ENCODE data around the gene RNU6-7. TPM values are rescaled to one million over a fixed set of nuclear protein-coding genes. Genes with fewer than 3 reads are reported as not detected.

RNU6-7 gene
- total and polyA plus RNA-seq, 8 donors = not detected

DNA sequence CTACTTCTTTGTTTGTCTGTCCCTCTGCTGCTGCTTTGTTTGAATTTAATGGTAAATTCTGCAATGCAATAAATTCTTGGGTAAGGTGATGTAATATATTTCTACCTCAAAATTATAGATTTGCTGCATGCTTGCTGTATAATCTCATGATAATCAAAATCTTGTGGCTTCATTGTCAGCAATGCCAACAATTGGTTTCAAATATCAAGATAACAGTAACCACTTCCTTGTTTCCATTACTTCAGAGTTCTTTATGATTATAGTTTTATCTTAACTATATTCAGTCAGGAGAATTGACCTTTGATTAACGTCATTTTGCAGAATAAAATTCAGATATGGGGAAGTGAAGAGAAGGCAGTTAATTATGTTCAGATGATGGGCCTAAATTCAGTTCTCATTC, 31.4 kb downstream of the RNU6-7 start:
- ATAC-seq (no peak), FAIRE-seq (no peak), DNase-seq (no peak)
- Histone ChIP-seq H3K27me3 (no peaks in the 10 kb centered on the region), H3K4me1 (no peaks in the 10 kb centered on the region), H3K9me3 (no peaks in the 10 kb centered on the region), H3K27ac (no peak overlapping the region), H3K36me3 (no peaks in the 10 kb centered on the region), H3K4me3 (no peak overlapping the region)
- WGBS, 2 donors = 31 to 46% methylated on average over 1 of the region's 1 CpG
- TF ChIP-seq, protein P1, sequence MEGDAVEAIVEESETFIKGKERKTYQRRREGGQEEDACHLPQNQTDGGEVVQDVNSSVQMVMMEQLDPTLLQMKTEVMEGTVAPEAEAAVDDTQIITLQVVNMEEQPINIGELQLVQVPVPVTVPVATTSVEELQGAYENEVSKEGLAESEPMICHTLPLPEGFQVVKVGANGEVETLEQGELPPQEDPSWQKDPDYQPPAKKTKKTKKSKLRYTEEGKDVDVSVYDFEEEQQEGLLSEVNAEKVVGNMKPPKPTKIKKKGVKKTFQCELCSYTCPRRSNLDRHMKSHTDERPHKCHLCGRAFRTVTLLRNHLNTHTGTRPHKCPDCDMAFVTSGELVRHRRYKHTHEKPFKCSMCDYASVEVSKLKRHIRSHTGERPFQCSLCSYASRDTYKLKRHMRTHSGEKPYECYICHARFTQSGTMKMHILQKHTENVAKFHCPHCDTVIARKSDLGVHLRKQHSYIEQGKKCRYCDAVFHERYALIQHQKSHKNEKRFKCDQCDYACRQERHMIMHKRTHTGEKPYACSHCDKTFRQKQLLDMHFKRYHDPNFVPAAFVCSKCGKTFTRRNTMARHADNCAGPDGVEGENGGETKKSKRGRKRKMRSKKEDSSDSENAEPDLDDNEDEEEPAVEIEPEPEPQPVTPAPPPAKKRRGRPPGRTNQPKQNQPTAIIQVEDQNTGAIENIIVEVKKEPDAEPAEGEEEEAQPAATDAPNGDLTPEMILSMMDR (IDR thresholded peaks at IDR 0.05) = no peak
- intact Hi-C loops (cut with DNase I) = no loop called here

DNA sequence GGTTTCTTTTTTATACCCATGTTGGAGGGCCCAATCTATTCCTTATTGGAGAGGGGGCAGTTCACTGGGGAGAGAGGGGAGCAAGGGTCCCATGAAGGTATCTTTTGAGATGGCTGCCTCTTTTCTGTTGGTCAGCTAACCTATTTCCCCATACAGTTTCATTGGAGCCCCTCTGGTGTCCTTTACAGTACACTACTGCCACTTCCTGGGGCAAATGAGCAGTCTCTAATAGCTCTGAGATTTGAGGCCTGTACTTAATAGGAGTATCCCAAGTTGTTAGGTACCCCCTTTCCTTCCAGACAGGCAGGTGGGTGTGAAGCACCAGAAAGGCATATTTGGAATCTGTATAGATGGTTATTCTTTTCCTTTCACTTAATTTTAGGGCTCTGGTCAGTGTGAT, 42.6 kb downstream of the RNU6-7 start:
- H3K36me3 ChIP-seq = no peaks in the 10 kb centered on the region
- no peaks in the 10 kb centered on the region for H3K27me3 ChIP-seq
- no peak overlapping the region for H3K4me3 ChIP-seq
- no peaks in the 10 kb centered on the region for H3K9me3 ChIP-seq
- no peak for DNase-seq
- intact Hi-C loops (cut with DNase I) = loop anchor here in 2 of 3 donors (10.0 kb wide), 3 partner anchors 180 to 740 kb away; no protein-coding TSS in a partner anchor
- no peaks in the 10 kb centered on the region for H3K4me1 ChIP-seq
- ATAC-seq = no peak
- no peak for FAIRE-seq
- no peak overlapping the region for H3K27ac ChIP-seq
- TF ChIP-seq, protein P1 (IDR thresholded peaks at IDR 0.05) = no peak

DNA sequence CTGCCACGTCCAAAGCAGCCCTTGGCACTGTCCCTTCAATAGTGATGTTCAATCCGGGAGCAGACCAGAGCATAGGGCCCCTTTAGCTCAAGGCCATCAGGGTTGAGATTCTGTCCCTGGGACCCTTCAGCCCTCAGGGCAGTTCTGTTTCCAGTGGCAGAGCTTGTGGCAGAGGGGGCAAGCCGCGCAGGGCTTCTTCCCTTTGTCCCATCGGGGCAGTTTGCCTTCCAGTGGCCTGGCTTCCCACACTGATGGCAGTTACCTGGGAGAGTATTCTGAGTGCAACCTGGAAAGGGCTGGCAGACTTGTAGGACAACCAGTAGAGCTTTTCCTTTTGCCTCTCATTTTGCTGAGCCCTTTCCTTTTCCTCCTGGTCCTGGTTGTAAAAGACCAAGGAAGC, 44.9 kb downstream of the RNU6-7 start:
- FAIRE-seq = no peak
- no peaks in the 10 kb centered on the region for H3K4me1 ChIP-seq
- H3K9me3 ChIP-seq = no peaks in the 10 kb centered on the region
- no peak for ATAC-seq
- TF ChIP-seq, protein P1 (IDR thresholded peaks at IDR 0.05) = no peak
- intact Hi-C loops (cut with DNase I) = loop anchor here in 2 of 3 donors (10.0 kb wide), 3 partner anchors 182 to 742 kb away; no protein-coding TSS in a partner anchor
- H3K27ac ChIP-seq = no peak overlapping the region
- H3K27me3 ChIP-seq = no peaks in the 10 kb centered on the region
- H3K36me3 ChIP-seq = no peaks in the 10 kb centered on the region
- 87 to 88% methylated on average over 5 of the region's 5 CpGs for WGBS, 2 donors
- H3K4me3 ChIP-seq = no peak overlapping the region
- DNase-seq = no peak

DNA sequence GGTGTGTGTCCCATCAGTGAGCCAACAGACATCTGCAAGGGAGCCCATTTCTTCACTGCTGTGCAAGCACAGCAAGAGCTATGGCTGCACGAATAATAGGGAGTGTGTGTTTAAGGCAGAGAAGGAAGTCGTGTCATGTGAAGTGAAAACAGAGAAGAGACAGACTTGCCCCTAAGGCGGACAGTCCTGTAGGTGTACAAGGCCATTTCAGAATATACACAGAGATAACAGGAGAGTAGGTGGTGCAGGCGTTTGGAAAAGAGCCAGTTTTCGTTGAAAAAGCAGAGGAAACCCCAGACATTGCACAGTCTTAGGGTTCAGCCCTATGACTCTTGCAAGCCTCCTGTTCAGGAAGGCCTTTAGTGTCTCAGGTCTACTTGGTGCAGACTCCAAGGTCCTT, 47.5 kb downstream of the RNU6-7 start:
- intact Hi-C loops (cut with DNase I) = loop anchor here in 2 of 3 donors (10.0 kb wide), 3 partner anchors 185 to 745 kb away; no protein-coding TSS in a partner anchor

GRCh38 chr14:32249780-32250179, 47.9 kb downstream of the RNU6-7 start:
- FAIRE-seq = no peak
- H3K27me3 ChIP-seq = no peaks in the 10 kb centered on the region
- ATAC-seq = no peak
- intact Hi-C loops (cut with DNase I) = loop anchor here in 2 of 3 donors (10.0 kb wide), 3 partner anchors 185 to 745 kb away; no protein-coding TSS in a partner anchor
- H3K27ac ChIP-seq = no peak overlapping the region
- TF ChIP-seq, protein P1 (IDR thresholded peaks at IDR 0.05) = no peak
- no peaks in the 10 kb centered on the region for H3K9me3 ChIP-seq
- H3K36me3 ChIP-seq = no peaks in the 10 kb centered on the region
- H3K4me1 ChIP-seq = no peaks in the 10 kb centered on the region
- 77 to 86% methylated on average over 4 of the region's 4 CpGs for WGBS, 2 donors
- H3K4me3 ChIP-seq = no peak overlapping the region
- DNase-seq = no peak

More for the DNA sequence above, 47.5 kb downstream of the RNU6-7 start:
- FAIRE-seq (no peak), DNase-seq (no peak), ATAC-seq (no peak)
- H3K27ac ChIP-seq = no peak overlapping the region
- no peaks in the 10 kb centered on the region for H3K27me3 ChIP-seq
- no peaks in the 10 kb centered on the region for H3K36me3 ChIP-seq
- H3K9me3 ChIP-seq = no peaks in the 10 kb centered on the region
- H3K4me3 ChIP-seq = no peak overlapping the region
- no peaks in the 10 kb centered on the region for H3K4me1 ChIP-seq
- TF ChIP-seq, protein P1 (IDR thresholded peaks at IDR 0.05) = no peak
- WGBS, 2 donors = 59 to 70% methylated on average over 5 of the region's 5 CpGs
